ENCODE measurements around the gene SLC25A36.

Gene SLC25A36

GRCh38 chr3:141009496-141009895 lies 67.9 kb downstream of the SLC25A36 start:
- TF ChIP-seq POLR2AphosphoS5 (IDR thresholded peaks at IDR 0.05; ENCODE audit: low read depth, low read length): no peak
- no peak for TF ChIP-seq SIN3A (IDR thresholded peaks at IDR 0.05; ENCODE audit: borderline replicate concordance, insufficient read depth, low read length)
- TF ChIP-seq FOXP2 (optimal IDR thresholded peaks at IDR 0.05; ENCODE audit: borderline replicate concordance, extremely low read depth, extremely low read length, insufficient read depth): no peak
- no peak for TF ChIP-seq TAF1 (IDR thresholded peaks at IDR 0.05; ENCODE audit: borderline replicate concordance, insufficient read depth, low read length)
- TF ChIP-seq REST (IDR thresholded peaks at IDR 0.05; ENCODE audit: insufficient read depth in 1 of 2, low read depth in 2 of 2, low read length in 2 of 2): no peak

GRCh38 chr3:141011232-141011996 lies 69.8 kb downstream of the SLC25A36 start:
- TF ChIP-seq FOXP2 (optimal IDR thresholded peaks at IDR 0.05; ENCODE audit: borderline replicate concordance, extremely low read depth, extremely low read length, insufficient read depth): no peak
- TF ChIP-seq SIN3A (IDR thresholded peaks at IDR 0.05; ENCODE audit: borderline replicate concordance, insufficient read depth, low read length): no peak
- no peak for TF ChIP-seq POLR2AphosphoS5 (IDR thresholded peaks at IDR 0.05; ENCODE audit: low read depth, low read length)
- no peak for TF ChIP-seq TAF1 (IDR thresholded peaks at IDR 0.05; ENCODE audit: borderline replicate concordance, insufficient read depth, low read length)
- no peak for TF ChIP-seq REST (IDR thresholded peaks at IDR 0.05; ENCODE audit: insufficient read depth in 1 of 2, low read depth in 2 of 2, low read length in 2 of 2)

GRCh38 chr3:141011997-141012262 lies 70.3 kb downstream of the SLC25A36 start:
- TF ChIP-seq POLR2AphosphoS5 (IDR thresholded peaks at IDR 0.05; ENCODE audit: low read depth, low read length) (no peak), TAF1 (IDR thresholded peaks at IDR 0.05; ENCODE audit: borderline replicate concordance, insufficient read depth, low read length) (no peak), REST (IDR thresholded peaks at IDR 0.05; ENCODE audit: insufficient read depth in 1 of 2, low read depth in 2 of 2, low read length in 2 of 2) (no peak), SIN3A (IDR thresholded peaks at IDR 0.05; ENCODE audit: borderline replicate concordance, insufficient read depth, low read length) (no peak), FOXP2 (optimal IDR thresholded peaks at IDR 0.05; ENCODE audit: borderline replicate concordance, extremely low read depth, extremely low read length, insufficient read depth) (no peak)

GRCh38 chr3:141012571-141012970 lies 70.9 kb downstream of the SLC25A36 start:
- TF ChIP-seq REST (IDR thresholded peaks at IDR 0.05; ENCODE audit: insufficient read depth in 1 of 2, low read depth in 2 of 2, low read length in 2 of 2): no peak
- no peak for TF ChIP-seq TAF1 (IDR thresholded peaks at IDR 0.05; ENCODE audit: borderline replicate concordance, insufficient read depth, low read length)
- no peak for TF ChIP-seq FOXP2 (optimal IDR thresholded peaks at IDR 0.05; ENCODE audit: borderline replicate concordance, extremely low read depth, extremely low read length, insufficient read depth)
- TF ChIP-seq POLR2AphosphoS5 (IDR thresholded peaks at IDR 0.05; ENCODE audit: low read depth, low read length): no peak
- no peak for TF ChIP-seq SIN3A (IDR thresholded peaks at IDR 0.05; ENCODE audit: borderline replicate concordance, insufficient read depth, low read length)

Data from PFSK-1 (cell line).